Activated T-cell treated with anti-CD3 and anti-CD28 coated beads, Interleukin-2, amount 50 U/mL, for 4 hours (primary cell): ENCODE measurements around the gene C5AR1. TPM values are rescaled to one million over a fixed set of nuclear protein-coding genes. Genes with fewer than 3 reads are reported as not detected.
"Not testable (repeated sequence)": the region's sequence is repeated elsewhere in the genome, so short reads cannot be mapped to it uniquely, and the experiment has no call there.

ENCODE experiments used
- ATAC-seq, 2 donors: fragments of 200-7000 bp; cut with Tn5 transposase; one replicate each; pipeline ENCODE4 v1.10.0; 2021
- DNase-seq: peaks from one replicate; pipeline ENCODE4 v3.0.0-alpha.2; 2020
- H3K27me3 Mint-ChIP-seq: one replicate; pipeline ENCODE4 v1.8.0; 2021; ENCODE audit warnings: low read depth, mixed read lengths
- H3K36me3 Mint-ChIP-seq: one replicate; pipeline ENCODE4 v1.8.0; 2022; ENCODE audit warnings: mixed read lengths; ENCODE audit not compliant: insufficient read depth
- H3K4me1 Mint-ChIP-seq: one replicate; pipeline ENCODE4 v1.8.0; 2021; ENCODE audit warnings: low read depth, mixed read lengths
- H3K4me3 Mint-ChIP-seq: one replicate; pipeline ENCODE4 v1.8.0; 2021; ENCODE audit warnings: mild to moderate bottlenecking, moderate library complexity, mixed read lengths
- H3K9me3 Mint-ChIP-seq: one replicate; pipeline ENCODE4 v1.8.0; 2021; ENCODE audit warnings: mixed read lengths
- total RNA-seq, 3 donors: library from RNA; stranded (reverse); gene quantifications; one replicate each; pipeline ENCODE4 v1.2.1, GENCODE V29; 2021

Gene C5AR1
- under 1 TPM; 0.63 to 0.83 (median 0.68) TPM for total RNA-seq

DNA sequence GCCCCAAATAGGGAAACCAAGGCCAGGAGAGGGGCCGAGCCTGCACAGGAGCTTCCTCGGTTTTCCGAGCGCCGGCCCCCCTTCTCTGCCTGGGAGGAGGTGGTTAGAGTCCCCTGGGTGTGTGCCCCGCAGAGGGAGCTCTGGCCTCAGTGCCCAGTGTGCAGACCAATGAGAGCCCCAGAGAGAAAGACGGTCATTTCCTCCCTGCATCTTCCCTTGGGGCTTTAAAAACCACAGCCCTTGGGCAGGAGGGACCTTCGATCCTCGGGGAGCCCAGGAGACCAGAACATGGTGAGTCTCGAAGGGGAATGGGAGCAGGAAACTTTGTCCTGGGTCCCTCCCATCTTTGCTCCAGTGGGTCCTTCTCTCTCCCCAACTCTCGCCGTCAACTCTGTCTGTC is at the start of gene C5AR1:
Gene C5AR1 (plus strand): TSS at position 254 of the 400 bp plus-strand sequence. CDS start 35 bp downstream, at position 289.
- DNase-seq (no peak), ATAC-seq (no peak)
- no peaks in the 10 kb centered on the region for H3K36me3 Mint-ChIP-seq
- no peaks in the 10 kb centered on the region for H3K9me3 Mint-ChIP-seq
- H3K4me1 Mint-ChIP-seq = peaks cover 5% of the 10 kb centered on the region
- no peak within 1 kb of the TSS for H3K4me3 Mint-ChIP-seq
- peaks cover 24% of the 10 kb centered on the region for H3K27me3 Mint-ChIP-seq

DNA sequence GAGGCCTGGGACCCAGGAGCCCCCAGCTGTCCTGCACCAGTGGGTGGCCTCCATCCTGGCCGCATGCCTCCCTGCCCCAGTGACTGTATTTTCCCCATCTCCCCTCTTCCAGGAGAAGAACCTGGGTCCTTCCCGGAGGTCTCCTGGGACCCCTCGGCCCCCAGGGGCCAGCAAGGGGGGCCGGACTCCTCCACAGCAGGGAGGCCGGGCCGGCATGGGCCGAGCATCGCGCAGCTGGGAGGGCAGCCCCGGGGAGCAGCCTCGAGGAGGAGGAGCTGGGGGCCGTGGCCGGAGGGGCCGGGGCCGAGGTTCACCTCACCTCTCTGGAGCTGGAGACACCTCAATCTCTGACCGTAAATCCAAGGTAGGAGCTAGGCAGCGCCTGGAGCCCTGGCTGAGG is 49.2 kb upstream of the C5AR1 start:
- Mint-ChIP-seq H3K36me3 (peaks cover 38% of the 10 kb centered on the region), H3K4me1 (peaks cover 32% of the 10 kb centered on the region), H3K27me3 (no peaks in the 10 kb centered on the region), H3K9me3 (no peaks in the 10 kb centered on the region), H3K4me3 (no peak overlapping the region)
- ATAC-seq (no peak), DNase-seq (no peak)

DNA sequence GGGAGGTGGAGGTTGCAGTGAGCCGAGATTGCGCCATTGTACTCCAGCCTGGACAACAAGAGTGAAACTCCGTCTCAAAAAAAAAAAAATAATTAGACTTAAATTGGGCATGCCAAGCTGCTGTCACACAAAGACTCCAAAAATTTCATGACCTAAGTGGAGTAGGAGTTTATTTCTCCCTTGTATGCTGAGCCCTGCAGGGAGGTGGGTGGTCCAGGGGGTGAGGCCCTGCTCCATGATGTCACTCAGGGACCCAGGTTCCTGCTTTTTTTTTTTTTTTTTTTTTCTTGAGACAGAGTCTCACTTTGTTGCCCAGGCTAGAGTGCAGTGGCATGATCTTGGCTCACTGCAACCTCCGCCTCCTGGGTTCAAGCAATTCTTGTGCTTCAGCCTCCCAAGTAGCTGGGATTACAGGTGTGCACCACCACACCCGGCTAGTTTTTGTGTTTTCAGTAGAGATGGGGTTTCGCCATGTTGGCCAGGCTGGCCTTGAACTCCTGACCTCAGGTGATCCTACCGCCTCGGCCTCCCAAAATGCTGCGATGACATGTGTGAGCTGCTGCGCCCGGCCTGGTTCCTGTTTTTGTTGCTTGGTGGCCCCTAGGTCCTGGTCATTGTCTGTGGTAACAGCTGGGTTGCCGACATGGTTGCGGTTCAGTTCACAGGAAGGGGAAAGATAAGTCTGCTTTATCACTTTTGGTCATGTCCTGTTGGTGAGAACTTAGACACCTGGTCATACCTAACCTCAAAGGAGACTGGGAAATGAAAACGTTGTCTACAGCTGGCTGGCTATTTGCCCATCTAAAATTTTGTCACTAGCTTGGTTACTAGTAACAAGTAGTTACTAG is 47.5 kb upstream of the C5AR1 start:
- not testable (repeated sequence) for ATAC-seq, H3K4me3 Mint-ChIP-seq, DNase-seq, H3K27me3 Mint-ChIP-seq, H3K9me3 Mint-ChIP-seq
- Mint-ChIP-seq H3K36me3 (peaks cover 38% of the 10 kb centered on the region), H3K4me1 (peaks cover 28% of the 10 kb centered on the region)

DNA sequence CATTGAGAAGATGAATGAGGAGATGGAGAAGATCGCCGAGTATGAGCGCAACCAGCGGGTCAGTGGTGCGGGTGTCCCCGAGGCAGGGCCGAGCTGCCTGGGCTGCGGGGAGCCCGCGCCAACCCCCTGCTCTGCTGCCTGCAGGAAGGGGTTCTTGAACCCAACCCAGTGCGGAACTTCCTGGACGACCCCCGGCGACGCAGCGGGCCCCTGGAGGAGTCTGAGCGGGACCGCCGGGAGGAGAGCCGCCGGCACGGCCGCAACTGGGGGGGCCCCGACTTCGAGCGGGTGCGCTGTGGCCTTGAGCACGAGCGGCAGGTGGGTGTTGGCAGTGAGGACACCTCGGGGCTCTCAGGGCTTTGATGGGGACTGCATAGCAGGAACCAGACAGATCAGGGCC is 45.0 kb upstream of the C5AR1 start:
- peaks cover 6% of the 10 kb centered on the region for H3K4me1 Mint-ChIP-seq
- ATAC-seq = no peak
- H3K4me3 Mint-ChIP-seq = no peak overlapping the region
- no peaks in the 10 kb centered on the region for H3K27me3 Mint-ChIP-seq
- H3K36me3 Mint-ChIP-seq = peaks cover 26% of the 10 kb centered on the region
- no peak for DNase-seq
- H3K9me3 Mint-ChIP-seq = no peaks in the 10 kb centered on the region

DNA sequence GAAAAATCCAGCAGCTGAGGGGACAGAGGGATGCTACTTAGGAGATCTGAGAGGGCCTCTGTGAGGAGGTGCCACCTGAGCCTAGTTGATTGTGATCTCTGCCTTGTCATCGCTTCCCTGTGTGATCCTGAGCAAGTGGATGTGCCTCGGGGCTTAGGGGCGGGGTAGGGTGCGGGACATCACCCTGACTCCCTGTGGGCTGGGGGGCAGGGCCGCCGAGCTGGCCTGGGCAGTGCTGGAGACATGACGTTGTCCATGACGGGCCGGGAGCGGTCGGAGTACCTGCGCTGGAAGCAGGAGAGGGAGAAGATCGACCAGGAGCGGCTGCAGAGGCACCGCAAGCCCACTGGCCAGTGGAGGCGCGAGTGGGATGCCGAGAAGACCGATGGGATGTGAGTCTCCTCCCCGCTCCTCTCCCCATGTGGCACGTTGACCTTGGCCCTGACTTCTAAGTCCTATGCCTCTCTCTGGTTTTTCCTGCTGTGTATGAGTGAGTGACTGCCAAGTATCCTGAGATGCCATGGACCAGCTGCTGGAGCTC is 43.2 kb upstream of the C5AR1 start:
- no peak for ATAC-seq
- H3K36me3 Mint-ChIP-seq = peaks cover 20% of the 10 kb centered on the region

DNA sequence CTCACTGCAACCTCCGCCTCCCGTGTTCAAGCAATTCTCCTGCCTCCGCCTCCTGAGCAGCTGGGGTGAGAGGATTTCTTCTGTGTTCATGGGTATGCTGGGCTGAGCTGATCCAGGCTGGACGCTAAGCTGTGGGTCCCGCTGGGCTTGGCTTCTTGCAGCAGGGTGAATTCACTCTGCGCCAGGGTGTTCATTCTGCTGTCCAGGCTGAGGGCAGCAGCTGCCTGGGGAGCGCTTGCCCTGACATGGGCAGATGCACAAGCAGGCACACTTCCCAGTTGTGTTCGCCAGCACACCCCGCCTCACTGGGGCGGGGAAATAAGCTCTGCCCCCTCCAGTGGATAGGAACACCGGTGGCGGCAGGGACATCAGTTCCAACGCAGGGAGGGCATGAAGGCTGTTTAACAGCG is 42.3 kb upstream of the C5AR1 start:
- no peaks in the 10 kb centered on the region for H3K27me3 Mint-ChIP-seq
- DNase-seq (no peak), ATAC-seq (no peak)
- H3K9me3 Mint-ChIP-seq = no peaks in the 10 kb centered on the region
- H3K4me3 Mint-ChIP-seq = no peak overlapping the region
- H3K36me3 Mint-ChIP-seq = peaks cover 20% of the 10 kb centered on the region
- peaks cover 2% of the 10 kb centered on the region for H3K4me1 Mint-ChIP-seq

More for the DNA sequence above, 43.2 kb upstream of the C5AR1 start:
- H3K9me3 Mint-ChIP-seq = no peaks in the 10 kb centered on the region
- no peaks in the 10 kb centered on the region for H3K27me3 Mint-ChIP-seq
- H3K4me1 Mint-ChIP-seq = no peaks in the 10 kb centered on the region
- no peak for DNase-seq
- H3K4me3 Mint-ChIP-seq = no peak overlapping the region

DNA sequence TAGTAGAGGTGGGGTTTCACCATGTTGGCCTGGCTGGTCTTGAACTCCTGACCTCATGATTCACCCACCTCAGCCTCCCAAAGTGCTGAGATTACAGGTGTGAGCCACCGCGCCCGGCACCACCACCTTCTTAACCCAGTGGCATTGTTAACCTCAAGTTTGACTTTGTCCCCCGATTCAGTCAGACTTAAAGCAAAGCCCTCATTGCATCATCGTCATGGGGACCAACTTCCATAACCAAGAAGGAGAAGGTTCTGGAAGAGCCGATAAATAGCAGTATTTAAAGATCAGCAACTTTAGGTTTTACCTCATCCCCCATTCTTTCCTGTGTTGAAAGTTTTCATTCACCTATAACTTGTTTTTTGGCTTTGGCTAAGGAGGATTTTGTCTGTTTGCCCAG is 41.6 kb upstream of the C5AR1 start:
- Mint-ChIP-seq H3K4me1 (peaks cover 8% of the 10 kb centered on the region), H3K9me3 (no peaks in the 10 kb centered on the region), H3K36me3 (peaks cover 20% of the 10 kb centered on the region), H3K4me3 (no peak overlapping the region), H3K27me3 (no peaks in the 10 kb centered on the region)
- ATAC-seq = no peak
- no peak for DNase-seq

DNA sequence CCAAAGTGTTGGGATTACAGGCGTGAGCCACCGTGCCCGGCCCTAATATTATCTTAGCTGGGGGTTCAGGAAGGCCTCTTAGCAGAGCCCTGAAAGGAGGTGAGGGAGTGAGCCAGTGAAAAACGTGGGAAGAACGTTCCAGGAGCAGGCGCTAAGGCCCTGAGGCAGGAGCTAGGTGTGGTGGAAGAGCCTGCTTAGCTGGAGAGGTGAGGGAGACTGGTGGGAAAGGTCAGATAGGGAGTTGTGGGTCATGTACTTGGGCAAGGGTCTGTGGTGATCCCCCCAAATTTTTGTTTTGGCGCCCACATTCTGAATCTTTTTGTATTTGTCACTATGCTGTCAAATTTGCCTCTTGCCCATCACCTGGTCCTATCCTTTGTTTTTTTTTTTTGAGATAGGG is 40.1 kb upstream of the C5AR1 start:
- H3K27me3 Mint-ChIP-seq = no peaks in the 10 kb centered on the region
- DNase-seq (no peak), ATAC-seq (no peak)
- H3K4me3 Mint-ChIP-seq = no peak overlapping the region
- peaks cover 14% of the 10 kb centered on the region for H3K36me3 Mint-ChIP-seq
- no peaks in the 10 kb centered on the region for H3K9me3 Mint-ChIP-seq
- peaks cover 8% of the 10 kb centered on the region for H3K4me1 Mint-ChIP-seq

DNA sequence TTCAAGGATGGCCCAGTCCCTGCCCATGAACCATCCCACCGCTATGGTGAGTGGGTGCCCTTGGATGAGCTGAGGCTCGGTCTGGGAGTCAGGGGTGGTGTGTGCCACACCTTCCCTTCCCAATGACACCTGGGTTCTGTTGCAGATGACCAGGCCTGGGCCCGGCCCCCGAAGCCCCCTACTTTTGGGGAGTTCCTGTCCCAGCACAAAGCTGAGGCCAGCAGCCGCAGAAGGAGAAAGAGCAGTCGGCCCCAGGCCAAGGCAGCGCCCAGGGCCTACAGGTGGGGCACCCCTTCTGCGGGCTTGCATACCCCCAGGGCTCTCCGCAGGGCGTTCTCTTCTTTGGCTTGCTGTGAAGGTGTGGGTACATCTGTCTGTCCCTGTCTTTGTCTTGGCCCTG is 39.3 kb upstream of the C5AR1 start:
- H3K27me3 Mint-ChIP-seq = no peaks in the 10 kb centered on the region
- H3K9me3 Mint-ChIP-seq = no peaks in the 10 kb centered on the region
- DNase-seq = no peak
- H3K36me3 Mint-ChIP-seq = peaks cover 13% of the 10 kb centered on the region
- no peak for ATAC-seq
- H3K4me1 Mint-ChIP-seq = peaks cover 11% of the 10 kb centered on the region
- no peak overlapping the region for H3K4me3 Mint-ChIP-seq

DNA sequence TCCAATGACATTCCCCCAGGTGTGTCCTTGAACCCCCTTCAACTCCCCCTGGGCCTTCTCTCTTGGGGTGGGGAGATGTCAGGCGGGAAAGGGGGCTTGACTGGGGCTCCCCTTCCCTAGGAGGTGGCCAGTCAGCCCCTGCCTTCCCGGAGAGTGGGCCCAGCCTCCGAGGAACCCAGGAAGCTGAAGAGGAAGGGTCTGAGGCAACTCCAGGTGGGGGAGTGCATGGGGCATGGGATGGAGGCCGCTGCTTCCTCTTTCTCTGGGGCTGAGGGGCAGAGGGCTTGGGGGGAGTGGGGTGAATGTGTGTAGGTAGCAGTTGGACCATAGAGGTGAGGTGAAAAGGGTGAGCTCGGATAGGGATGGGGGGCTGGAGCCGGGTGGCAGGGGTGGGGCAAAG is 37.7 kb upstream of the C5AR1 start:
- H3K9me3 Mint-ChIP-seq = no peaks in the 10 kb centered on the region
- H3K27me3 Mint-ChIP-seq = no peaks in the 10 kb centered on the region
- H3K4me1 Mint-ChIP-seq = peaks cover 16% of the 10 kb centered on the region
- no peak overlapping the region for H3K4me3 Mint-ChIP-seq
- ATAC-seq (no peak), DNase-seq (no peak)
- H3K36me3 Mint-ChIP-seq = peaks cover 12% of the 10 kb centered on the region

DNA sequence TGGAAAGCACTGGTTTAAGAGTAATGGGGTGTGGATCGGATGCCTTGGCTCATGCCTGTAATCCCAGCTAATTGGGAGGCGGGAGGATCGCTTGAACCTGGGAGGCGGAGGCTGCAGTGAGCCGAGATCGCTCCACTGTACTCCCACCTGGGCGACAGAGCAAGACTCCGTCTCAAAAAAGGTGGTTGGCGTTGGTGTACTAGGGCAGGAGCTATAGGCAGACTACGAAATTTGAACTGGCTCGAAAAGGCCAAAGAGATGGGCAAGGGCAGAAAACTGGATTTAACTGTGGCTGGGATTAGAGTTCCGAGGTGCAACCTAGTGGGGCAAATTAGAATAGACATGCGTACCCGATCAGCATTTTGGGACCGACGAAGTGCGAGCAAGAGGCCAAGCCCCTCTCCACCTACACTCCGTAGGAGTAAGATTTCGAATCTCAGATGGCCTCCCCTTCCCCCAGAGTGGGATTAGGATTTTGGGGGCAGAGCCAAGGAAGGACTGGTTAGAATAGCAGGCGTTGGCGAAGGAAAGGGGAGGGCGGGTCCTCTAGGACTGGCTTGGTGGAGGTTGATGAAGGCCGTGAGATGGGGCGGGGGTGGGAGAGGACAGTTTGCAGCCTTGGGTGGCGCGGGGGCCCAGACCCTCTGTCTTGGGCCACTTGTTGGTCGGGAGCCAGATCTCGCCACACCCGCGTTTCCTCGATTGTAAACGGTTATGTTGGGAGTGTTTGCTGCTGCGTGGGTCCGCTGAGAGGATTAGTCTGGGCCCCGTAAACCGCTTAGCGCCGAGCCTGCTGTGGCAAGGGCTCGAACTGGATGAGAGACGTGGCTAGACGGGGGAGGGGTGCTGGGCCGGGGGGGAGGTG is 37.0 kb upstream of the C5AR1 start:
- H3K4me1 Mint-ChIP-seq = peaks cover 16% of the 10 kb centered on the region
- peak overlapping the region; percentile 76 for H3K4me3 Mint-ChIP-seq
- no peak for ATAC-seq
- no peaks in the 10 kb centered on the region for H3K9me3 Mint-ChIP-seq
- H3K27me3 Mint-ChIP-seq = no peaks in the 10 kb centered on the region
- H3K36me3 Mint-ChIP-seq = peaks cover 12% of the 10 kb centered on the region
- no peak for DNase-seq

DNA sequence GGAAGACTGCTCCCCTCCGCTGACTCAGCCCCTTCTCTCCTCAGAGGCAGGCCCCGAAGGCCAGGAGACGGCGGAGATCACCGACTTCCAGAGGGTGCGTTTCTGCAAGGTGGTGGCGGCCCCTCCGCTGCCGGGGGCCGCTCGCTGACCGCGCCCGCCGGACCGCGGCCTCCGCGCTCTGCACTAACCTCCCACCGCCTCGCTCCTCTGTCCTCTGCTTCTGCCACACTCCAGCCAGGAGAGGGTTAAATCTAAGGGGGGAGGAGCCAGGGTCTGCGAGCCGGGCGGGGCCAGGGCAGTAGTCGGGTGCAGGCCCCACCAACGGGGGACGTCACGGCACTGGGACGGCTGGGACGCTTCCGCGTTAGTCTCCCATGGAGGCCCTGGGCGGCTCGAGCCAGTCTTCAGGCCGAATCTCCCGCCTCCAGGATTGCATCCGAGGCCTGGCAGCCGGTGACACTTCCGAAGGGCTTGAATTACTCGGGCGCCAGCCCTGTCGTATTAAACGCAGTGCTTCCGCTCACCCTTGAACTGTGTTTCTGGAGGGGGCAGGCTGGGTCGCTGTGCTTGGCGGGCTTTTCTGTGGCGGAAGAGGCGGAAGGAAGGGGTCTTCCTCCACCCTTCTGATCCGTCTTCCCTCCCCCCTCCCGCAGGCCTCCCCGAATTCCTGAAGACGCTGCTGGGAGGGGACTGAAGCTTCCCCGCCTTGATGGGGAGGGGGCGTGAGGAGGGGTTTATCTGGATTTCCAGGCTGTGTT is 36.2 kb upstream of the C5AR1 start:
- H3K9me3 Mint-ChIP-seq = no peaks in the 10 kb centered on the region
- DNase-seq (peak; percentile 84), ATAC-seq (peak; percentile 77 to 78)
- no peaks in the 10 kb centered on the region for H3K27me3 Mint-ChIP-seq
- H3K4me3 Mint-ChIP-seq = peak overlapping the region; percentile 92
- peaks cover 10% of the 10 kb centered on the region for H3K36me3 Mint-ChIP-seq
- peaks cover 18% of the 10 kb centered on the region for H3K4me1 Mint-ChIP-seq

DNA sequence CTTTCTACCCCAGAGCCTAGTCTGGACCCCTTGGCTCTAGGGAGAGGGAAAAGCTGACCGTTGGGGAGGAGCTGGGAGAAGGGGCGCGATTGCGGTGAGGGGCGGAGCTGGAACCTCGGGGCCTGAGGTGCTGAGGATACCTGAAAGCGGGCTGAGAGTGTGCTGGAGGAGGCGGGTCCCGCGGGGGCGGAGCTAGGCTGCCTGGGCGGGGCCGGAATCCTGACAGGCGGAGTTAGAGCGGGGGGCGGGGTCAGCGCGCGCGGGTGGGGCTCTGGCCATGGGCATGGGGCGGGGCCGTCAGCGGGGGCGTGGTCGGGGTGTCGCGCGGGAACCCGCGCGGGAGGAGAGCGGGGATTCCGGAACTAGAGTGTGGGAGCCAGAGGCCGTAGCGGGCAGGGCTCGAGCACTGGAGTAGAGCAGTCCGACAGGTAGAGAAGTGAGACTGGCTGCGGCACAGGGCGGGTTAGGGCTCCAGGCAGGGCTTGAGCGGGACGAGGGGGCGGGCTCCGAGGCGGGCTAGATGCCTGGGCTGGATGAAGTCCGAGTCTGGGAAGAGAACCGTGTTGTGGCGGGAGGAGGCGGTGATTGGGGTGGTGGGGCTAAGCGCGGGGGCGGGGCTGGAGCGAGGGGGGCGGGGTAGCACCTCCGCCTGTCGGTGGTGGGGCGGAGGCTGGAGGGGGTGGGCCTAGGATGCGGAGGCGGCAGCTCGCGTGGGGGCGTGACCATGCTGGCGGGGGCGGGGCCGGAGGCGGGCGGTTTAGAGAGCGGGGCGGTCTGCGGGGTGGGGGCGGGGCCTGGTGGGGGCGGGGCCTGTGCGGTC is 35.4 kb upstream of the C5AR1 start, which contains the start of gene INAFM1:
Gene INAFM1 (plus strand): TSS at position 815 of the 820 bp plus-strand sequence. CDS start 35 bp downstream, outside the sequence.
- peak; percentile 100 for DNase-seq
- Mint-ChIP-seq H3K27me3 (no peaks in the 10 kb centered on the region), H3K4me3 (peak within 1 kb of the TSS; percentile 92), H3K9me3 (no peaks in the 10 kb centered on the region), H3K4me1 (peaks cover 18% of the 10 kb centered on the region), H3K36me3 (peaks cover 8% of the 10 kb centered on the region)
- peak; percentile 77 to 78 for ATAC-seq
